Fibroblast of lung (primary cell): Measurements from ENCODE around the gene VANGL2.

Experiments
- EZH2 ChIP-seq: IDR thresholded peaks from 2 replicates; pipeline ENCODE4 v1.5.1; 2012; ENCODE audit warnings: low read length, control low read depth, mild to moderate bottlenecking; ENCODE audit errors: missing control alignments
- TF ChIP-seq, protein P1 (sequence below), 2 donors: IDR thresholded peaks in 1 of 2; conservative IDR thresholded peaks in 1 of 2; 1 replicate in 1 of 2; 2 replicates in 1 of 2; pipeline ENCODE4 v1.5.1; 2011 to 2012; ENCODE audit warnings: low read length in 2 of 2, control low read depth in 1 of 2, inconsistent platforms in 1 of 2, low read depth in 1 of 2, mild to moderate bottlenecking in 1 of 2

DNA sequence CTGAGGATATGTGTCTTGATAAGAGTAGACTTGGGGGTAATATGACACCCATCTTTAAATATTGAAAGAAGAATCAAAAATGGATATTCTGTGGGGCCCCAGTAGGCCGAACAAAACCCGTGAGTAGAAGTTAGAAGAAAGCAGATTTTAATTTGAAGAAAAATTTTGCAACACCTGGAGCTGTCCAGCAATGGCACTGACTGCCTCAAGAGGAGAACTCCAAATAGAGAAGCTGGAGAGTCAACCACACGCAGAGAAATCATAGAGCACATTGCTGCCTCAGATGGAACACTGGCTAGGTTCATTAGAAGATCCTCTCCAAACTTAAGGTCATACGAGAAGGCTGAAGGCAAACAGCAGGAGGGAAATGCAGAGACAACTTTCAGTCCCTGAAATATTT lies 26.7 kb upstream of the VANGL2 start:
- TF ChIP-seq, protein P1, sequence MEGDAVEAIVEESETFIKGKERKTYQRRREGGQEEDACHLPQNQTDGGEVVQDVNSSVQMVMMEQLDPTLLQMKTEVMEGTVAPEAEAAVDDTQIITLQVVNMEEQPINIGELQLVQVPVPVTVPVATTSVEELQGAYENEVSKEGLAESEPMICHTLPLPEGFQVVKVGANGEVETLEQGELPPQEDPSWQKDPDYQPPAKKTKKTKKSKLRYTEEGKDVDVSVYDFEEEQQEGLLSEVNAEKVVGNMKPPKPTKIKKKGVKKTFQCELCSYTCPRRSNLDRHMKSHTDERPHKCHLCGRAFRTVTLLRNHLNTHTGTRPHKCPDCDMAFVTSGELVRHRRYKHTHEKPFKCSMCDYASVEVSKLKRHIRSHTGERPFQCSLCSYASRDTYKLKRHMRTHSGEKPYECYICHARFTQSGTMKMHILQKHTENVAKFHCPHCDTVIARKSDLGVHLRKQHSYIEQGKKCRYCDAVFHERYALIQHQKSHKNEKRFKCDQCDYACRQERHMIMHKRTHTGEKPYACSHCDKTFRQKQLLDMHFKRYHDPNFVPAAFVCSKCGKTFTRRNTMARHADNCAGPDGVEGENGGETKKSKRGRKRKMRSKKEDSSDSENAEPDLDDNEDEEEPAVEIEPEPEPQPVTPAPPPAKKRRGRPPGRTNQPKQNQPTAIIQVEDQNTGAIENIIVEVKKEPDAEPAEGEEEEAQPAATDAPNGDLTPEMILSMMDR (conservative IDR thresholded peaks at IDR 0.05 in 1 of 2, IDR thresholded peaks at IDR 0.05 in 1 of 2; ENCODE audit: low read depth in 1 of 2, low read length in 2 of 2): no peak
- TF ChIP-seq EZH2: no peak
